Type B pancreatic cell (in vitro differentiated cells): ENCODE data around the gene SMAD6. TPM values are rescaled to one million over a fixed set of nuclear protein-coding genes. Genes with fewer than 3 reads are reported as not detected.
A peak's percentile ranks its signal among the peaks of the same experiment; 100 is the strongest.

ENCODE experiments used
- DNase-seq: peaks from one replicate; pipeline ENCODE4 v3.0.0; 2021; ENCODE audit warnings: mixed read lengths; ENCODE audit not compliant: unreplicated experiment; ENCODE audit errors: extremely low spot score
- H3K27ac Mint-ChIP-seq: 2 replicates; pipeline ENCODE4 v1.8.0; 2021; ENCODE audit warnings: mild to moderate bottlenecking, mixed read lengths
- H3K27me3 Mint-ChIP-seq: 2 replicates; pipeline ENCODE4 v1.8.0; 2021; ENCODE audit warnings: mixed read lengths
- H3K36me3 Mint-ChIP-seq: 2 replicates; pipeline ENCODE4 v1.8.0; 2021; ENCODE audit warnings: mixed read lengths
- H3K4me1 Mint-ChIP-seq: one replicate; pipeline ENCODE4 v1.8.0; 2021; ENCODE audit warnings: mixed read lengths; ENCODE audit not compliant: unreplicated experiment
- H3K4me3 Mint-ChIP-seq: 2 replicates; pipeline ENCODE4 v1.8.0; 2021; ENCODE audit warnings: mild to moderate bottlenecking, mixed read lengths
- H3K9me3 Mint-ChIP-seq: 2 replicates; pipeline ENCODE4 v1.8.0; 2021; ENCODE audit warnings: mixed read lengths
- CTCF ChIP-seq: fragments of 200-600 bp; sonication (generic); conservative IDR thresholded peaks from 2 replicates; pipeline ENCODE4 v1.5.0; 2021; ENCODE audit warnings: antibody characterized with exemption, mild to moderate bottlenecking
- total RNA-seq: library from RNA; stranded (reverse); gene quantifications from 2 replicates; pipeline ENCODE4 v1.2.1, GENCODE V29; 2021; ENCODE audit warnings: low replicate concordance

The SMAD6 gene
- total RNA-seq, 1 donor from 2014 or later, result 31.7 TPM

DNA sequence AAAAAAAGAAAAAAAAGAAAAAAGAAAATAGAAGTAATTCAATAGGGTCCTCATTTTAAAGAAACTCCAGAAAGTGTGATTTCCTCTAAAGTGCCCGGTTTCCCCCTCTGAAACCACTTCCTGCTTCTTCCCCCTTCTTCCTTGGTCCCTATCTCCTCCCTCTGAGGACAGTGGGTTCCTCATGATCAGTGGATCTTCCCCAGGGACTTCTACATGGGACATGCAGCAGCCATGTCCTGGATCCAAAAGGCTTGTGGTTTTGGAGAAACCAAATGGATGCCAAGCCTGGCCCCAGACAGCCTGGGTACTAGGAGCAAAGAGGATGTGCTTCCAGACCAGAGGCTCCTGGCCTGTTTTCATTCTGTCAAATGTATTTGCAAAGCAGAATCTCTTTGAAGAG lies 26.6 kb upstream of the SMAD6 start:
- Mint-ChIP-seq H3K36me3 (no peaks in the 10 kb centered on the region), H3K9me3 (no peaks in the 10 kb centered on the region), H3K27ac (no peak overlapping the region), H3K4me1 (peaks cover 39% of the 10 kb centered on the region), H3K4me3 (no peak overlapping the region), H3K27me3 (no peaks in the 10 kb centered on the region)
- TF ChIP-seq CTCF, result no peak
- DNase-seq, result no peak

- H3K27me3 Mint-ChIP-seq, result no peaks in the 10 kb centered on the region
- DNase-seq, result no peak
- no peak overlapping the region for H3K27ac Mint-ChIP-seq
- peaks cover 10% of the 10 kb centered on the region for H3K9me3 Mint-ChIP-seq
- H3K4me1 Mint-ChIP-seq, result peaks cover 40% of the 10 kb centered on the region
- H3K4me3 Mint-ChIP-seq, result no peak overlapping the region
- H3K36me3 Mint-ChIP-seq, result peaks cover 5% of the 10 kb centered on the region
- no peak for TF ChIP-seq CTCF
Observed at GRCh38 chr15:66677336-66677735, 24.7 kb upstream of the SMAD6 start.

GRCh38 chr15:66679061-66679656 lies 22.9 kb upstream of the SMAD6 start:
- no peak for TF ChIP-seq CTCF
- Mint-ChIP-seq H3K4me1 (peaks cover 45% of the 10 kb centered on the region), H3K4me3 (no peak overlapping the region), H3K36me3 (peaks cover 5% of the 10 kb centered on the region), H3K27ac (peak overlapping the region; percentile 66), H3K9me3 (peaks cover 19% of the 10 kb centered on the region), H3K27me3 (no peaks in the 10 kb centered on the region)
- no peak for DNase-seq

DNA sequence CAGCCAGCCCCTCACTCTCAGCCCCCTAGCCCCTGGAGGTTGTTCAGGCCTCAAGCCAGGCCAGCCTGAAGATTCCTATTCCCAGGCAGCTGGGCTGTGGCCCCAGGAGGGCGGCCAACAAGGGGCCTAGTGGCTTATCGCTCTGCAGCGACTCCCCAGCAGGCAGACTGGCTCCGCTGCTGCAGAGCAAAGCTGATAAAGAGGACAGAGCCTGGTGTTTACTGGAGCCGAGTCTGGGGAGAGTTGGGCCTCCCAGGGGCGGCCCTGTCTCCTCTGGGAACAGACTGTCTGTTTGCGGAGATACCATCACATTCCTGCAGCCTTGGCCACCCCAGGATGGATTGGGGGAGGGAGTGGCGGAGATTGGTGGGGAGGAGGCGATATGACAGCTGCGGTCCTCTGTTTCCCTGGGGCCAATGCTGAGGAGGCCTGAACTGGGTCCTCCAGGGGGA lies 22.4 kb upstream of the SMAD6 start:
- no peak for TF ChIP-seq CTCF
- H3K4me1 Mint-ChIP-seq, result peaks cover 41% of the 10 kb centered on the region

DNA sequence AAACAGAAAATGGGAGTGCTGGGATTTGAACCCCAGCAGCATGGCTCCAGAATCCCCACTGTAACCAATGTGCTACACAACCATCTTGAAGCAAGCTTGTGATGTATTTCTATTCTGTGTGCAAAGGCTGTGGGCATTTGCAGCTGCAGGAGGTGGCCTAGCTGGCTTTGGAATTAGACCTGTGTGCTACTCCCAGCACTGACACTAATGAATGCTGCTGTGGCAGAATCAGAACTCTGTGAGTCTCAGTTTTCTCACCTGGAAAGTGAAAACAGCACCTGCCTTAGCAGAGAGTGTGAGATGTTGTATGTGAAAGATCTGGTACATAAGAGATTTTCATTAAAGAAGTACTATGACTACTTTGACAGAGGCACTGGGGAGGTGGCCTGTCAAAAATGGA lies 21.5 kb upstream of the SMAD6 start:
- H3K9me3 Mint-ChIP-seq, result peaks cover 19% of the 10 kb centered on the region
- no peaks in the 10 kb centered on the region for H3K27me3 Mint-ChIP-seq
- TF ChIP-seq CTCF, result no peak
- H3K4me3 Mint-ChIP-seq, result no peak overlapping the region
- peaks cover 5% of the 10 kb centered on the region for H3K36me3 Mint-ChIP-seq
- no peak for DNase-seq
- H3K27ac Mint-ChIP-seq, result no peak overlapping the region
- peaks cover 39% of the 10 kb centered on the region for H3K4me1 Mint-ChIP-seq

More for the DNA sequence above, 22.4 kb upstream of the SMAD6 start:
- Mint-ChIP-seq H3K4me3 (no peak overlapping the region), H3K36me3 (peaks cover 5% of the 10 kb centered on the region), H3K27me3 (no peaks in the 10 kb centered on the region), H3K27ac (peak overlapping the region; percentile 66), H3K9me3 (peaks cover 19% of the 10 kb centered on the region)
- DNase-seq, result no peak
